Measurements from ENCODE around the gene OR10S1. TPM values are rescaled to one million over a fixed set of nuclear protein-coding genes. Genes with fewer than 3 reads are reported as not detected.

Gene OR10S1
- total and polyA plus RNA-seq, 10 donors = not detected

DNA sequence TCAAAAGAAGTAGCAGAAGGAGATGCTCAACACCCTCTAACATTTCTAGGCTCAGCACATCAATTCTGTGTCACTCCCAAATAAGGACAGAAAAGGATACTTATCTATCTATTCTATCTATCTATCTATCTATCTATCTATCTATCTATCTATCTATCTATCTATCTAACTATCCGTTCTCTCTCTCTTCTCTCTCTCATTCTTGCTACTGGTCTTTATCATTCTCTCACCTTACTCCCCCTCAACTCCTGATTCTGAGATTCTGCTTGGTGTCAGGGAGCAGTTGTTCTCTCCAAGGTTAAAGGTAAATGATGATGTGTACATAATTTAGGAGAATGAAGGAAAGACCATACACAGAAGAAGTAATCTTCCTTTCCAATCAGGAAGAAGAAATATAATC is 17.5 kb upstream of the OR10S1 start, which contains the start of gene OR10G6:
TSS of gene OR10G6 (minus strand) at position 43 of the 400 bp plus-strand sequence. CDS start at position 43, 0 bp downstream.
- intact Hi-C loops (cut with DNase I; ENCODE audit: low total_unique reads) = no loop called here
- Histone ChIP-seq H3K9me3 (no peaks in the 10 kb centered on the region), H3K4me1 (no peaks in the 10 kb centered on the region), H3K36me3 (no peaks in the 10 kb centered on the region), H3K27ac (no peak within 1 kb of the TSS), H3K4me3 (no peak within 1 kb of the TSS), H3K27me3 (replicated peaks in 1 of 7) (no peaks in the 10 kb centered on the region)
- no peak for TF ChIP-seq CTCF (IDR thresholded peaks at IDR 0.05 in 8 of 11, conservative IDR thresholded peaks at IDR 0.05 in 3 of 11)
- no peak for TF ChIP-seq POLR2AphosphoS5 (IDR thresholded peaks at IDR 0.05)
- no peak for TF ChIP-seq POLR2A (IDR thresholded peaks at IDR 0.05)
- 76 to 94% (median 82%) methylated on average over 1 of the region's 1 CpG for WGBS, 5 donors
- no peak for DNase-seq

- no peak for DNase-seq
- Histone ChIP-seq H3K9me3 (peaks cover 0 to 29% (median 0%) of the 10 kb centered on the region in 8 donors), H3K27ac (no peak overlapping the region), H3K36me3 (no peaks in the 10 kb centered on the region), H3K27me3 (replicated peaks in 1 of 7) (peaks cover 0 to 6% (median 0%) of the 10 kb centered on the region in 7 donors), H3K4me1 (no peaks in the 10 kb centered on the region), H3K4me3 (no peak overlapping the region)
- TF ChIP-seq CTCF (IDR thresholded peaks at IDR 0.05 in 8 of 11, conservative IDR thresholded peaks at IDR 0.05 in 3 of 11) = no peak
- no peak for TF ChIP-seq POLR2AphosphoS5 (IDR thresholded peaks at IDR 0.05)
- TF ChIP-seq POLR2A (IDR thresholded peaks at IDR 0.05) = no peak
- intact Hi-C loops (cut with DNase I; ENCODE audit: low total_unique reads) = no loop called here
- WGBS, 5 donors = 70 to 90% (median 86%) methylated on average over 5 of the region's 5 CpGs
Observed at GRCh38 chr11:123979311-123979710, 1.7 kb upstream of the OR10S1 start.

GRCh38 chr11:123976770-123977560 is 616 bp downstream of the OR10S1 start:
- H3K9me3 ChIP-seq = peaks cover 0 to 7% (median 0%) of the 10 kb centered on the region in 8 donors
- TF ChIP-seq POLR2AphosphoS5 (IDR thresholded peaks at IDR 0.05) (no peak), CTCF (IDR thresholded peaks at IDR 0.05 in 8 of 11, conservative IDR thresholded peaks at IDR 0.05 in 3 of 11) (no peak), POLR2A (IDR thresholded peaks at IDR 0.05) (no peak)
- intact Hi-C loops (cut with DNase I; ENCODE audit: low total_unique reads) = no loop called here
- 85 to 92% (median 87%) methylated on average over 18 of the region's 18 CpGs for WGBS, 5 donors
- H3K27me3 ChIP-seq (replicated peaks in 1 of 7) = peaks cover 0 to 6% (median 0%) of the 10 kb centered on the region in 7 donors
- H3K4me1 ChIP-seq = no peaks in the 10 kb centered on the region
- no peak for DNase-seq
- no peak overlapping the region for H3K27ac ChIP-seq
- H3K36me3 ChIP-seq = no peaks in the 10 kb centered on the region
- no peak overlapping the region for H3K4me3 ChIP-seq

GRCh38 chr11:123973816-123974215 is 3.8 kb downstream of the OR10S1 start:
- no peak for DNase-seq
- no peak for TF ChIP-seq POLR2AphosphoS5 (IDR thresholded peaks at IDR 0.05)
- no peak for TF ChIP-seq CTCF (IDR thresholded peaks at IDR 0.05 in 8 of 11, conservative IDR thresholded peaks at IDR 0.05 in 3 of 11)
- TF ChIP-seq POLR2A (IDR thresholded peaks at IDR 0.05) = no peak
- H3K4me3 ChIP-seq = no peak overlapping the region
- H3K36me3 ChIP-seq = no peaks in the 10 kb centered on the region
- intact Hi-C loops (cut with DNase I; ENCODE audit: low total_unique reads) = no loop called here
- no peaks in the 10 kb centered on the region for H3K27me3 ChIP-seq (replicated peaks in 1 of 7)
- H3K27ac ChIP-seq = no peak overlapping the region
- peaks cover 0 to 10% (median under 1%) of the 10 kb centered on the region in 8 donors for H3K9me3 ChIP-seq
- no peaks in the 10 kb centered on the region for H3K4me1 ChIP-seq
- WGBS, 5 donors = 47 to 78% (median 75%) methylated on average over 1 of the region's 1 CpG

All from spleen (tissue), 11 donors.